A204.1 (cell line): ENCODE measurements around the gene POU3F2.

Source experiments
- FAIRE-seq: peaks from 2 replicates; lab custom pipeline; 2012; peaks lifted over from hg19 to GRCh38; lab: Jason Lieb, UNC

POU3F2 gene

GRCh38 chr6:98831057-98831958 lies 3.1 kb upstream of the POU3F2 start:
- no peak for FAIRE-seq

GRCh38 chr6:98831959-98832283 lies 2.5 kb upstream of the POU3F2 start:
- no peak for FAIRE-seq

DNA sequence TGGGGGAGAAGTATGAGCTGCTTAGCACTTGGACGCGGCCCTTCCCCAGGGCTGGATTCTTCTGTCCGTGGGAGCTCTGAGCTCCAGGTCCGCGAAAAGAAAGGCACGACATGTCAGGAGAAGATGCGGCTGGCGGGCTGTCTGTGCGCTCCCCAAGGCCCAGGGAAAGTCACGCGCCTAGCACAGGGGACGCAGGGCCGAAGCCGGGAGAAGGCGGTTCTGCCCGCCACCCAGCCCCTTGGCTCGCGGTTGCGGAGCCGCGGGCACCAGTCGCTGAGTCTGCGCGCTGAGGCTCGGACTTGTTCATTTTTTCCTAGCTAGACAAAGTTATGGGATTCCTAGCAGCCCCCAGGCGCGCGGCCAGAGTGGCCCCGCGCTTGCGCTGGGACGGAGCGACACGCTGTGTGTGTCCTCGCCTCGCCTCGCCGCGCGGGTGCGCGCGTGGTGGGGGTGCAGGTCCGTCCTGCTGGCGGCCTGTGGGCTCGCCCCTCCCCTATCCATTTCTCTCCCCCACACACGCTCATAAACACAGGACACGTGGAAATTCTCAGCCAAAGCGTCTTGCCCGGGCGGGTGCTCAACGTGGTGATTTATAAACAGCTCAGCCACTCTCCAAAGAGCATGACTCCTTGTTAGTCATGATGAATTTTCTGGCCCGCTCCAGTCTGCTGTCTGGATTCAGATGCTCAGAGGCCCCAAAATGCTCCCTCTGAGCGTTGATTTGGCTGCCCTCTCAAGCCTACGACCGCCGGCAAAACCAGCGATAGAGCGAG lies 1.9 kb upstream of the POU3F2 start:
- no peak for FAIRE-seq

DNA sequence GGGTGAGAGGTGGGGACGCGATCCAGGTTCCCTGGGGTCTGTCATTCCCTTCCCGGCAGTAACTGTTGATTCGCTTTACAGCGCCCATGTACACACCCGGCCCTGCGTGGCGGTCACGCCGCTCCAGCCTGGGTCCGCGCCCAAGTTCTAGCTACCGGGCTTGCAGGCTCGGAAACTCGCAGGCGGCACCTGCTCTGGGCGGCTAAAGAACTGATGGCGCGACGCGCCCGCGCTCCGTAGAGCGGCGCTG lies 1.4 kb upstream of the POU3F2 start:
- no peak for FAIRE-seq

DNA sequence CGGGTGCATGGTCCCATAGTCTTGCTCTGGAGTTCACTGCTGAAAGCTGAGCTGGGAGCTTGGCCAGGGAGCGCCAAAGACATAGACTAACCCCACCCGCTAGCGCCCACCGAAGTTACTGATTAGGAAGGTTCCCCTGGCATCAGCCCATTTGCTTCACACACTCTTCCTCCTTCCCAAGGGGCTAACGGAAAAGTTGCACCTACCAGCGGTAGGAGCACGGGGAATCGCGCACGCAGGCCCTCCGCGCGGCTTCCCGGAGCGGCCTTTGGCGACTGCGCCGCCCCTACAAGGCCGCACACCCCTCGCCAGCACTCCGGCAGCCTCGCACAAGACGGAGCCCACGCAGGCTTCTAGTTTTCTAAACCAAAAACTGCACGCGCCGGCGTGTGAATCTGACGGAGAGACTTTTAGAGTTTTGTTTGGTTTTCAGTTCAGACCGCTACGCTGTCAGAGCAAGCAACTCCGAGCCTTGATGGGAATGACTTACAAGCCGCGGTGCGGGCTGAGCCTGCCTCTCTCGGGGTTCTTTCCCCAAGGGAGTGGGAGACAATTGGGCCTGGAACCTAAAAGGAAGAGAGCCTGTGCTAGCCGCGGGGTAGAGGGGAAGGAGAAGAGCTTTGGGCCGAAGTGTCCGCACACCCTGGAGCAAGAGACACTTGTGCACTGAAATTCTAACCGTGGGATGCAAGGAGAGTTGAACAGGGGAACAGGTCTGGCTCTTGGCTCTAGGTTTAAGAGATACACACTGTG lies 891 bp upstream of the POU3F2 start:
- no peak for FAIRE-seq

- FAIRE-seq, result no peak
Measured at GRCh38 chr6:98835149-98836024, 1.0 kb downstream of the POU3F2 start.

DNA sequence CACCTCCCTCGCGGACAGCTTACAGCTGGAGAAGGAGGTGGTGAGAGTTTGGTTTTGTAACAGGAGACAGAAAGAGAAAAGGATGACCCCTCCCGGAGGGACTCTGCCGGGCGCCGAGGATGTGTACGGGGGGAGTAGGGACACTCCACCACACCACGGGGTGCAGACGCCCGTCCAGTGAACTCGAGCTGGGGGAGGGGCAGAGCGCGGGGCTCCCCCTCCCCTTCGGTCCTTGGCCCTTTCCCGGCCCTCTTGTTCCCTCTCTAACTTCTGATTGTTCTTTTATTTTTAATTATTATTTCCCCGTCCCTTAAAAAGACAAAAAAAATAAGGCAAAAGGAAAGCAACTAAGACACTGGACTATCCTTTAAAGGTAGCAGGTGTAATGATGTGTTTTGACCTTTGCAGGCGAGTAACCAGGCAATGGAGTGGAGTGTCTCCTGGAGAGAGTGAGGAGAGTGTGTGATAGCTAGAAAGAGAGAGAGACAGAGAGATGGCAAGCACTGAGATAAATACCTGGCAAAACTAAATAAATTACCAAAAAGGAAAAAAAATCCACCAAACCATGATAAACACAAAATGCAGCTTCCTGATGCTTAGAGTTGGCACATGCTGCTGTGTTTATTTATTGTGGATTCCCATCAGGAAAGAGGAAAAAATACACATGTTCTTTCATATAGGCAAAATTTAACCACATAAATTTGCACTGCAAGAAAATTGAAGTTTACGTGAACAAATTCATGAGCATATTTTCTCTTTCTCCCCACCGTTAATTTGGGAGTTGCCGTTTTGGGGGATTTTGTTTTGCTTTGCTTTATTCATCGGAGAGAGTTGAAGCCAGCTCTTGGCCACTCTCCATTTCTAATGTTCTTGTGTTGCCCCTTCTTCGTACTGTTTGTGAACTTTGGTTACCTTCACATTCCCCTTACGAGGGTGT lies 1.9 kb downstream of the POU3F2 start:
- no peak for FAIRE-seq

DNA sequence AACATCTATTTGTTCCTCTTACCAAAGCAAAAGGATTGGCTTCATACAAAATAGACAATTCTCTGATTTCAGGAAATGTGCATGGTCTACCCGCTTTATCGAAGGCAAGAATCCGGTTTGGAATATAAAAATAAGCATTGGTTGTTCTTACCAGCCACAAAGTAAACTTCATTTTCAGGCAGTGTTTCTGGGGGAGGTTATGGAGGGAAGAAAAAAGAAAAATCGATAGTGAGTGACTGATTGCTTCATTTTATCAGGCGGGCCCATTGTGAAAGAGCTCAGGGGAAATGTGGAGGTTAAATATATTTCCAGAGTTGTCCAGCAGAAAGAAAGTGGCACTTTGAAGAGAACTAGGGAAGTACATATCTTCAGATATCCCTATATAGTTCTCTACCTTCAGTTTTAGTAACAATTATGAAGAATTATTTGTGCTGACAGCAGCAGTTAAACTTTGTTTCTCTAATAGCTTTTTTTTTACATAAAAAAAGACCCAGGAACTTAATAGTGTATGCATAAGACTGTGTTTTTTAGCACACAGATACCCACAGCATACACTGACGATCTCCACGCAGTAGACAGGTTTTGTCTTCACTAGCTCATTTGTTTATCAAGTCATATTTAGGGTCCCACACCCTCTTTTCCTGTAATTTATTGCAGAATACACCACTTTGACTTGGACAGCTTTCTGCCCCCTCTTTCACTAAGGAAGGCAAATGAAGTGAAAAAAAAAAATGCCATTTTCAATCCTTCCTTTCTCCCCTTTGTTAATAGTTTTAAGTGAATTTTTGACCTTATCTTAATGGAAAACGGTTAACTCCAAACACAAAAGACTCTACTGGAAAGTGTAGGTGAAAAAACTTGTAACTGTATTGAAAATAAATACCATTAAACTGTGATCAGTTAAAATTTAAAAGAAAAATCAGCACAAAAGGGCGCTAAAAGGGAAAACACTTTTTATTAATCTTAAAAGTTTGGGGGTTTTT lies 2.9 kb downstream of the POU3F2 start:
- no peak for FAIRE-seq

- FAIRE-seq, result no peak
Measured at GRCh38 chr6:98838032-98838431, 3.7 kb downstream of the POU3F2 start.

- no peak for FAIRE-seq
Measured at GRCh38 chr6:98838975-98839374, 4.6 kb downstream of the POU3F2 start.

GRCh38 chr6:98839781-98840361 lies 5.5 kb downstream of the POU3F2 start:
- FAIRE-seq, result no peak

DNA sequence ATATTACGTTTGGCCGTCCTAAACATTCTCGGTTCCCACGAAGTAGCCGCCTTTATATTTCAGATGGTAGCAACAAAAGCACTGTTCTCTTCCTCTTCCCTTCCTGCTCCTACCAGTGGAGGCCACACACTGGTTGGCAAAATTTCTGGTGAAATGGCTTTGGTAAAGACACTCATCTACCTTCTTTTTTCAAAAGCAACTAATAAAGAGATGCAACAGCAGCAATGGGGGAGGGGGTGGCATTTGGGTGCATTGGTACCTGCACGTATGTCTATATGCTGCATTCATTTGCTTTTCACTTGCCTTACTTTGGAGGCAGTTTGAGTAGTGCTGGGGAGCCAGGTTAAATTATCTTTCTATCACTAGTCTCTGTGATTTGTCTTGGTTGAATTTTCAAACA lies 6.0 kb downstream of the POU3F2 start:
- FAIRE-seq, result no peak

- FAIRE-seq, result no peak
Measured at GRCh38 chr6:98840996-98841513, 6.7 kb downstream of the POU3F2 start.

DNA sequence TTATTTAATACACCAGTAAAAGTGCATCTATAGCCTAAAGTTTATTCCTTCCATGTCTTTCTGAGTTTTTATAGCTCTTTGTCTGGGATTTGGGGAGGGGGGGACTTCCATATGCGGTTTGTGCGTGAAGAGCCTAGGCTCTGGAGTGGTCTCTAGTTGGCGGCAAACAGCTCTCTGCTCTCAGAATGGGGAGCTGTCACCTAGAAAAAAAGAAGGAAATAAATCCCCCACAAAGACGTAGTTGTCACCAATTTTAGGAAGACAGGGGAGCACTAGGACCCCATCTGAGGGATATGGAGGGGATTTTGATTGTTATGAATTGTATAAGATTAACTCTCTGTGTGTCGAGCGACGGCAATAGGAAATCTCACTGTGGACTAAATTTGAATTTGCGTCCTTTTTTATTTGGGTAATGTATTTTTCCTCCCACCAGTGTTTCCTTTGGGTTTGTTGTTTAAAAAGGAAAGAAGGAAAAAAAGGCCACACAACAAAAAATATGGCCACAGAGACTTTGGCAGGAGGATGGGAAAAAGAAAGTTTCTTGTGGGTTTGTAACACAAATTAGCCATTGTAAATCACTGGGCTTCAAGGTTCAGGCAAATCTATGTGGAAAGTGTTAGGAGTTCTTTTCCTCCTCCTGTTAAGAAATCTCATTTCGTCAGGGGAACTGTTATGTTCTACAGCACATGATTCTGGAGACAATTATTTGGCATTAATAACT lies 7.4 kb downstream of the POU3F2 start:
- no peak for FAIRE-seq

GRCh38 chr6:98842342-98843180 lies 8.2 kb downstream of the POU3F2 start:
- FAIRE-seq, result no peak

DNA sequence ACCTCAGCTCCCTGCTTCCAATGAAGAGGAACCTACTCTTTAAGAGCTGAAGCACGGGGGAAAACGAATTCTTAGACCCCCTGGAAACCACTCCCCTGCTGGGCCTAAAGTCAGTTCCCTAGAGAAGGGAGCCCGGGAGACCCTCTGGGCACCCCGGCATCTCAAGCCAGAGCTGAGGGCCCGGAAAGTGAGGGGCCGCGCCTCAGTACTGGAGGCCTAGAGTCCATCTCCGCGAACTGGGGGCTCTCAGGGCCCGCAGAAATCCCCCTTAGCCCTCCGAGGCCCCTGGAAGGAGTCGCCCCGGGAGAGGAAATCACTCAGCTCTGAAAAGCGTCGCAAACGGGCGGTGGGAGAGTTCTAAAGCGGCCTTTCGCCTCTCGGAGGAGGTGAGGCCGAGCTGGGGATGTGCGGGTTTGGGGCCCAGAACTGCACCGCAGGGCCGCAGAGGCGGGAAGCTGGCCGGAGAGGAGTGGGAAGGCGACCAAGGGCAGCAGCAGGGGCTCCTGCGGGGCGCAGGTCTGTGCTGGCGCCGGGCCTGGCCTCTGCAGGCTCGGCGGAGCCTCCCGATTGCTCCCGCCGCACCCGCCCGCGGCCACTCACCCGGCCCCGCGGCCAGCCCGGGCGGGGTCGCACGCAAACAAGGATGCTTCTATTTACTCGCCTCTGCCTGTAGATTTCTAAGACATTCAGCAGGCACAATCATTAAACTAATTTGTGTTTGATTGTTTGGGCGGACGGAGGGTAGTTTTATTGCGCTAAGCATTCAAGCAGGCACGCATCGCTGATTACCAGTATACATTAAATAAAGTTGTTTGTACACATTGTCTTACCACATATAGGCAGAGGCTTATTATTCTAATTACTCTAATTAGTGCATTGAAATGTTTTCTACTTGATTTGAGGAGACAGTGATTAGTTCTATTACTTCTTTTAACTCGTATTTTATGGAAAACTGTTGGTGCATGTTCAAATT lies 9.2 kb downstream of the POU3F2 start:
- no peak for FAIRE-seq
